ENCODE data around the gene CRYAA. TPM values are rescaled to one million over a fixed set of nuclear protein-coding genes. Genes with fewer than 3 reads are reported as not detected.

CRYAA gene
- total RNA-seq, 2 experiments from 2014 or later, result not detected

GRCh38 chr21:43194303-43195120 lies 25.7 kb downstream of the CRYAA start:
- POLR2A ChIA-PET, result no interaction called here
- Mint-ChIP-seq H3K27me3 (no peaks in the 10 kb centered on the region), H3K36me3 (ENCODE audit: low read depth) (no peaks in the 10 kb centered on the region), H3K9me3 (ENCODE audit: low read depth) (peaks cover 7% of the 10 kb centered on the region), H3K4me1 (peaks cover 6% of the 10 kb centered on the region), H3K27ac (no peak overlapping the region), H3K4me3 (no peak overlapping the region)
- CTCF ChIA-PET, result interaction anchor here (0.8 kb wide), 1 partner anchor 451 kb away, joined by 3 read pairs; no protein-coding TSS in a partner anchor
- DNase-seq (no peak), ATAC-seq (no peak)
- intact Hi-C loops (cut with DNase I, micrococcal nuclease), result no loop called here

GRCh38 chr21:43195121-43196021 lies 26.6 kb downstream of the CRYAA start:
- ChIA-PET CTCF (no interaction called here), POLR2A (no interaction called here)
- no peak overlapping the region for H3K4me3 Mint-ChIP-seq
- peaks cover 8% of the 10 kb centered on the region for H3K9me3 Mint-ChIP-seq (ENCODE audit: low read depth)
- ATAC-seq, result no peak
- no peak overlapping the region for H3K27ac Mint-ChIP-seq
- peaks cover 6% of the 10 kb centered on the region for H3K4me1 Mint-ChIP-seq
- intact Hi-C loops (cut with DNase I, micrococcal nuclease), result no loop called here
- H3K36me3 Mint-ChIP-seq (ENCODE audit: low read depth), result no peaks in the 10 kb centered on the region
- DNase-seq, result no peak
- no peaks in the 10 kb centered on the region for H3K27me3 Mint-ChIP-seq

- POLR2A ChIA-PET, result no interaction called here
- Mint-ChIP-seq H3K9me3 (ENCODE audit: low read depth) (peaks cover 15% of the 10 kb centered on the region), H3K4me1 (peaks cover 6% of the 10 kb centered on the region), H3K36me3 (ENCODE audit: low read depth) (peaks cover 1% of the 10 kb centered on the region), H3K27ac (no peak overlapping the region), H3K27me3 (no peaks in the 10 kb centered on the region), H3K4me3 (no peak overlapping the region)
- CTCF ChIA-PET, result no interaction called here
- no peak for ATAC-seq
- intact Hi-C loops (cut with DNase I, micrococcal nuclease), result no loop called here
- DNase-seq, result no peak
These were observed 28.0 kb downstream of the CRYAA start for GRCh38 chr21:43196826-43197225.

GRCh38 chr21:43198376-43198775 lies 29.6 kb downstream of the CRYAA start:
- POLR2A ChIA-PET, result no interaction called here
- intact Hi-C loops (cut with DNase I, micrococcal nuclease), result no loop called here
- H3K4me1 Mint-ChIP-seq, result peaks cover 6% of the 10 kb centered on the region
- peaks cover 20% of the 10 kb centered on the region for H3K9me3 Mint-ChIP-seq (ENCODE audit: low read depth)
- H3K27ac Mint-ChIP-seq, result no peak overlapping the region
- no peak overlapping the region for H3K4me3 Mint-ChIP-seq
- no peaks in the 10 kb centered on the region for H3K27me3 Mint-ChIP-seq
- ATAC-seq (no peak), DNase-seq (no peak)
- CTCF ChIA-PET, result no interaction called here
- H3K36me3 Mint-ChIP-seq (ENCODE audit: low read depth), result peaks cover 2% of the 10 kb centered on the region

GRCh38 chr21:43201491-43201890 lies 32.7 kb downstream of the CRYAA start:
- CTCF ChIA-PET, result no interaction called here
- H3K27me3 Mint-ChIP-seq, result peaks cover 2% of the 10 kb centered on the region
- intact Hi-C loops (cut with DNase I, micrococcal nuclease), result no loop called here

GRCh38 chr21:43203591-43203990 lies 34.8 kb downstream of the CRYAA start:
- H3K4me1 Mint-ChIP-seq, result no peaks in the 10 kb centered on the region

More at GRCh38 chr21:43201491-43201890, 32.7 kb downstream of the CRYAA start:
- peaks cover 2% of the 10 kb centered on the region for H3K36me3 Mint-ChIP-seq (ENCODE audit: low read depth)
- POLR2A ChIA-PET, result no interaction called here
- no peak for ATAC-seq
- H3K4me1 Mint-ChIP-seq, result peaks cover 6% of the 10 kb centered on the region
- no peak for DNase-seq
- H3K27ac Mint-ChIP-seq, result no peak overlapping the region
- no peak overlapping the region for H3K4me3 Mint-ChIP-seq
- peaks cover 20% of the 10 kb centered on the region for H3K9me3 Mint-ChIP-seq (ENCODE audit: low read depth)

GRCh38 chr21:43204638-43205037 lies 35.8 kb downstream of the CRYAA start:
- intact Hi-C loops (cut with DNase I, micrococcal nuclease), result no loop called here
- ChIA-PET CTCF (no interaction called here), POLR2A (no interaction called here)
- Mint-ChIP-seq H3K36me3 (ENCODE audit: low read depth) (peaks cover 2% of the 10 kb centered on the region), H3K27ac (no peak overlapping the region), H3K27me3 (peaks cover 4% of the 10 kb centered on the region), H3K4me3 (no peak overlapping the region), H3K4me1 (no peaks in the 10 kb centered on the region), H3K9me3 (ENCODE audit: low read depth) (peaks cover 13% of the 10 kb centered on the region)
- ATAC-seq (no peak), DNase-seq (no peak)

More at GRCh38 chr21:43203591-43203990, 34.8 kb downstream of the CRYAA start:
- CTCF ChIA-PET, result no interaction called here
- DNase-seq (no peak), ATAC-seq (no peak)
- H3K36me3 Mint-ChIP-seq (ENCODE audit: low read depth), result peaks cover 2% of the 10 kb centered on the region
- intact Hi-C loops (cut with DNase I, micrococcal nuclease), result no loop called here
- peaks cover 15% of the 10 kb centered on the region for H3K9me3 Mint-ChIP-seq (ENCODE audit: low read depth)
- H3K27me3 Mint-ChIP-seq, result peaks cover 4% of the 10 kb centered on the region
- H3K27ac Mint-ChIP-seq, result no peak overlapping the region
- H3K4me3 Mint-ChIP-seq, result no peak overlapping the region
- POLR2A ChIA-PET, result no interaction called here

GRCh38 chr21:43206231-43207042 lies 37.6 kb downstream of the CRYAA start:
- peaks cover 2% of the 10 kb centered on the region for H3K36me3 Mint-ChIP-seq (ENCODE audit: low read depth)
- ATAC-seq (no peak), DNase-seq (no peak)
- POLR2A ChIA-PET, result no interaction called here
- peaks cover 7% of the 10 kb centered on the region for H3K9me3 Mint-ChIP-seq (ENCODE audit: low read depth)
- CTCF ChIA-PET, result interaction anchor here (0.6 kb wide), 1 partner anchor 1281 kb away, joined by 3 read pairs; no protein-coding TSS in a partner anchor
- intact Hi-C loops (cut with DNase I, micrococcal nuclease), result no loop called here
- no peaks in the 10 kb centered on the region for H3K4me1 Mint-ChIP-seq
- H3K4me3 Mint-ChIP-seq, result no peak overlapping the region
- H3K27me3 Mint-ChIP-seq, result peaks cover 4% of the 10 kb centered on the region
- H3K27ac Mint-ChIP-seq, result no peak overlapping the region

GRCh38 chr21:43207043-43207315 lies 38.2 kb downstream of the CRYAA start:
- no peak overlapping the region for H3K27ac Mint-ChIP-seq
- POLR2A ChIA-PET, result no interaction called here
- peaks cover 4% of the 10 kb centered on the region for H3K27me3 Mint-ChIP-seq
- intact Hi-C loops (cut with DNase I, micrococcal nuclease), result no loop called here
- H3K9me3 Mint-ChIP-seq (ENCODE audit: low read depth), result peaks cover 3% of the 10 kb centered on the region
- ATAC-seq, result no peak
- no peaks in the 10 kb centered on the region for H3K36me3 Mint-ChIP-seq (ENCODE audit: low read depth)
- CTCF ChIA-PET, result interaction anchor here (0.6 kb wide), 1 partner anchor 1281 kb away, joined by 3 read pairs; no protein-coding TSS in a partner anchor
- H3K4me3 Mint-ChIP-seq, result no peak overlapping the region
- DNase-seq, result no peak
- no peaks in the 10 kb centered on the region for H3K4me1 Mint-ChIP-seq

- no peak overlapping the region for H3K27ac Mint-ChIP-seq
These were observed 39.1 kb downstream of the CRYAA start for GRCh38 chr21:43207868-43208267.

GRCh38 chr21:43208561-43209332 lies 39.9 kb downstream of the CRYAA start:
- Mint-ChIP-seq H3K4me3 (no peak overlapping the region), H3K4me1 (no peaks in the 10 kb centered on the region), H3K9me3 (ENCODE audit: low read depth) (no peaks in the 10 kb centered on the region), H3K36me3 (ENCODE audit: low read depth) (no peaks in the 10 kb centered on the region), H3K27ac (no peak overlapping the region), H3K27me3 (peaks cover 4% of the 10 kb centered on the region)
- POLR2A ChIA-PET, result no interaction called here
- intact Hi-C loops (cut with DNase I, micrococcal nuclease), result no loop called here
- DNase-seq (no peak), ATAC-seq (no peak)
- CTCF ChIA-PET, result interaction anchor here (1.1 kb wide), 1 partner anchor 68 kb away, joined by 6 read pairs; no protein-coding TSS in a partner anchor

More at GRCh38 chr21:43207868-43208267, 39.1 kb downstream of the CRYAA start:
- ChIA-PET POLR2A (no interaction called here), CTCF (interaction anchor here (1.1 kb wide), 1 partner anchor 69 kb away, joined by 6 read pairs; no protein-coding TSS in a partner anchor)
- intact Hi-C loops (cut with DNase I, micrococcal nuclease), result no loop called here
- H3K27me3 Mint-ChIP-seq, result peaks cover 4% of the 10 kb centered on the region
- no peaks in the 10 kb centered on the region for H3K36me3 Mint-ChIP-seq (ENCODE audit: low read depth)
- no peak for DNase-seq
- no peak overlapping the region for H3K4me3 Mint-ChIP-seq
- ATAC-seq, result no peak
- H3K9me3 Mint-ChIP-seq (ENCODE audit: low read depth), result peaks cover 1% of the 10 kb centered on the region
- no peaks in the 10 kb centered on the region for H3K4me1 Mint-ChIP-seq
